Vagina (tissue), 2 donors: ENCODE results near the gene ACSS1. TPM values are rescaled to one million over a fixed set of nuclear protein-coding genes. Genes with fewer than 3 reads are reported as not detected.
A peak's percentile ranks its signal among the peaks of the same experiment; 100 is the strongest.

Source experiments
- DNase-seq, 2 donors: peaks; one replicate each; pipeline ENCODE4 v3.0.0-alpha.2; 2017; ENCODE audit errors: extremely low spot score in 2 of 2
- H3K27ac ChIP-seq: fragments of 200-600 bp; sonication (generic); one replicate; pipeline ENCODE4 v1.5.1; 2019
- H3K27me3 ChIP-seq: fragments of 200-600 bp; sonication (generic); one replicate; pipeline ENCODE4 v1.5.1; 2019
- H3K36me3 ChIP-seq, 2 donors: fragments of 200-600 bp; sonication (generic); one replicate each; pipeline ENCODE4 v1.5.1; 2017 to 2019
- H3K4me1 ChIP-seq: fragments of 200-600 bp; sonication (generic); one replicate; pipeline ENCODE4 v1.5.1; 2019
- H3K4me3 ChIP-seq, 2 donors: fragments of 200-600 bp; sonication (generic); 1 replicate in 1 of 2; 2 replicates in 1 of 2; pipeline ENCODE4 v1.5.1; 2016 to 2019
- H3K9me3 ChIP-seq: fragments of 200-600 bp; sonication (generic); one replicate; pipeline ENCODE4 v1.5.1; 2019
- POLR2A ChIP-seq, 2 donors: fragments of 450-650 bp; IDR thresholded peaks; one replicate each; pipeline ENCODE4 v1.6.1; 2017; ENCODE audit warnings: antibody characterized with exemption in 2 of 2, mild to moderate bottlenecking in 2 of 2, moderate library complexity in 2 of 2
- POLR2AphosphoS5 ChIP-seq, 2 donors: sonication (generic); formaldehyde crosslinking; IDR thresholded peaks; one replicate each; pipeline ENCODE4 v1.9.0; 2017; ENCODE audit warnings: antibody characterized with exemption in 2 of 2, mild to moderate bottlenecking in 2 of 2, low read depth in 1 of 2; ENCODE audit not compliant: insufficient read depth in 1 of 2
- intact Hi-C: fragments of 100-400 bp; cut with DNase I; formaldehyde crosslinking; loops from one replicate; pipeline ENCODE4 v1.15.1; 2023
- total RNA-seq: library from RNA; depleted of rRNA; stranded (reverse); fragments of >200 nt; gene quantifications from one replicate; pipeline ENCODE4 v1.2.3, GENCODE V29; 2016
- TF ChIP-seq, protein P1 (sequence below), 3 experiments: fragments of 450-650 bp in 2 of 3; fragments of 200-600 bp in 1 of 3; sonication (generic) in 1 of 3; IDR thresholded peaks; one replicate each; pipeline ENCODE4 v1.5.1; 2017 to 2019; ENCODE audit warnings: antibody characterized with exemption in 3 of 3, mild to moderate bottlenecking in 2 of 3, moderate library complexity in 2 of 3

The ACSS1 gene
- total RNA-seq, 1 donor from 2014 or later: 26.3 TPM

DNA sequence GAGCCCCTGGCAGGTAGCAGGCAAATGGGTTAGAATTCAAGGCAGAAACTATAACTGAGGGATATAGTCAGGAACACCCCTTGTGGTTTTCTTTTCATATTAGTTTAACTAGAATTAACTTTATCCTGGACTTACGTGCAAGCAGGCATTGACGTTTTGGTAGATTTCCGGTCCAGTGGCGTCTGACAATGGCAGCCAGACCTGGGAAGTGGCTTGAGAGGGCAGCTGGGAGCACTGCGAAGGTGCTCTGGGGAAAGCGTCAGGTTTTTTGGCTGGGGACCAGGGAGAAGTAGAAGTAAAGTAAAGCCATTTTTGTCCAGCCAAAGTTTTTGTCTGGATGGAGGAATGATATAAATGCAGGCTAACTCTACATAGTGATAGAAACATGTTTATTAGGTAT is 8.4 kb upstream of the ACSS1 start:
- H3K27ac ChIP-seq: no peak overlapping the region
- H3K27me3 ChIP-seq: no peaks in the 10 kb centered on the region
- H3K4me1 ChIP-seq: no peaks in the 10 kb centered on the region
- no peak for DNase-seq
- TF ChIP-seq POLR2AphosphoS5 (IDR thresholded peaks at IDR 0.05; ENCODE audit: insufficient read depth in 1 of 2, low read depth in 1 of 2) (no peak), POLR2A (IDR thresholded peaks at IDR 0.05) (no peak)
- TF ChIP-seq, protein P1, sequence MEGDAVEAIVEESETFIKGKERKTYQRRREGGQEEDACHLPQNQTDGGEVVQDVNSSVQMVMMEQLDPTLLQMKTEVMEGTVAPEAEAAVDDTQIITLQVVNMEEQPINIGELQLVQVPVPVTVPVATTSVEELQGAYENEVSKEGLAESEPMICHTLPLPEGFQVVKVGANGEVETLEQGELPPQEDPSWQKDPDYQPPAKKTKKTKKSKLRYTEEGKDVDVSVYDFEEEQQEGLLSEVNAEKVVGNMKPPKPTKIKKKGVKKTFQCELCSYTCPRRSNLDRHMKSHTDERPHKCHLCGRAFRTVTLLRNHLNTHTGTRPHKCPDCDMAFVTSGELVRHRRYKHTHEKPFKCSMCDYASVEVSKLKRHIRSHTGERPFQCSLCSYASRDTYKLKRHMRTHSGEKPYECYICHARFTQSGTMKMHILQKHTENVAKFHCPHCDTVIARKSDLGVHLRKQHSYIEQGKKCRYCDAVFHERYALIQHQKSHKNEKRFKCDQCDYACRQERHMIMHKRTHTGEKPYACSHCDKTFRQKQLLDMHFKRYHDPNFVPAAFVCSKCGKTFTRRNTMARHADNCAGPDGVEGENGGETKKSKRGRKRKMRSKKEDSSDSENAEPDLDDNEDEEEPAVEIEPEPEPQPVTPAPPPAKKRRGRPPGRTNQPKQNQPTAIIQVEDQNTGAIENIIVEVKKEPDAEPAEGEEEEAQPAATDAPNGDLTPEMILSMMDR (IDR thresholded peaks at IDR 0.05): no peak
- intact Hi-C loops: no loop called here
- no peaks in the 10 kb centered on the region for H3K9me3 ChIP-seq
- no peak overlapping the region for H3K4me3 ChIP-seq
- no peaks in the 10 kb centered on the region for H3K36me3 ChIP-seq

DNA sequence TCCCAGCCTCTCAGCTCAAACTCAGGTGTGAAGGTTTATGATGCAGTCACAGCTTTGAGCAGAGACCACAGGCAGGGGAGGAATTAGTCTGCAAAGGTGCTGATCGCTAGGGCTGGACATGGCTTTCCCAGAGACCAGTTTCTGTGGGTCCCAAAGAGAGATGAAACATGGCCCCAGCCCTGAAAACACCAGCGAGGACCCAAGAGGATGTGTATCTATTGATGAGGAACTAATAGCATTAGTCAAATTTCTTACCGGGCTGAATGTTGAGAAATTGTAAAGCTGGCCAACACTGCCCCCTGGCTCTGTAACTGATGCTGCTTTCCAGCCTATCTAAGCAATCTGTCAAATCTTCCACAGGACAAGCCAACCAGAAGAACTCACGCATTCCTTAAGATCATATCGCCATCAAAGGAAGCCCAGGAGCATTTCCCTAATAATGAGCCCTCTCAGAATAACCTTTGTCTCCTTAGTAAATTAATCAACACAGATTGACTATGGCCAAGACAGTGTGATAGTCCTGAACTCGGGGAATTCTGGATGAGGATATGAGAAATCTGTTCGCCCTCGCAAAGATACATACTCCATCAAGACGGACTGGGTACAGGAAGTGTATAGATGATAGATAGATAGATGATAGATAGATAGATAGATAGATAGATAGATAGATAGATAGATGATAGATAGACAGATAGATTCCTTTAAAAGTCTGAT is 7.8 kb upstream of the ACSS1 start:
- intact Hi-C loops: loop anchor here (2.0 kb wide), 1 partner anchor 71 kb away; no protein-coding TSS in a partner anchor
- H3K27me3 ChIP-seq: no peaks in the 10 kb centered on the region
- H3K9me3 ChIP-seq: no peaks in the 10 kb centered on the region
- DNase-seq: no peak
- no peak overlapping the region for H3K4me3 ChIP-seq
- H3K27ac ChIP-seq: no peak overlapping the region
- TF ChIP-seq, protein P1 (IDR thresholded peaks at IDR 0.05): peak; percentile 75 to 92 (median 82)
- no peak for TF ChIP-seq POLR2A (IDR thresholded peaks at IDR 0.05)
- peak in 1 of 2 donors; percentile 67 for TF ChIP-seq POLR2AphosphoS5 (IDR thresholded peaks at IDR 0.05; ENCODE audit: insufficient read depth in 1 of 2, low read depth in 1 of 2)
- no peaks in the 10 kb centered on the region for H3K4me1 ChIP-seq
- no peaks in the 10 kb centered on the region for H3K36me3 ChIP-seq

DNA sequence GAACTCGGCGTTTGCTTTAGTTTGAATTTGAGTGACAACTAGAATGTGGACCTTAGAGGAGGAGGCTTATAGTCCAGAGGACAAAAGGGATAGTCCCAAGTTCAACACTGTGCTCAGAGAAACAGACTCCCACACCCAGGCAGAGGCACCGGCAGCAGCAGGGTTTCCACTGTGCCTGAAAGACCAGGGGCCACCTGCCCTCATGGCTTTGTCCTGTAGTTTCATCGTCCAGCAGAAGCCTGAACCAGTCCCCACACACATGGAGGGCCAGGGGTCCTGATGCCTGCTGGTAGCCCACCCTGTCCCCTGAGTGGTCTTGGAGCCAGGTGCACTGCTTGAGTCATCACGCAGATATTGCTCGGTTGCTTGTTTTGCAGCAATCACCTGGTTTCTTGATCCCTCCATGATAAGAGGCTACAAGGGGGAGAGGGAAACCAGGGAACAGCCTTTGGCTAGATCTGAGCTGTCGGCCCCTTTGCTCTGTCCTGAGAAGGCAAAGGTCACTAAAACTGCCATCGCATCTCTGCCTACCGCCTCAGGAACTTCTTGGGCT is 7.2 kb upstream of the ACSS1 start:
- TF ChIP-seq POLR2AphosphoS5 (IDR thresholded peaks at IDR 0.05; ENCODE audit: insufficient read depth in 1 of 2, low read depth in 1 of 2) (no peak), POLR2A (IDR thresholded peaks at IDR 0.05) (no peak)
- TF ChIP-seq, protein P1 (IDR thresholded peaks at IDR 0.05): no peak

DNA sequence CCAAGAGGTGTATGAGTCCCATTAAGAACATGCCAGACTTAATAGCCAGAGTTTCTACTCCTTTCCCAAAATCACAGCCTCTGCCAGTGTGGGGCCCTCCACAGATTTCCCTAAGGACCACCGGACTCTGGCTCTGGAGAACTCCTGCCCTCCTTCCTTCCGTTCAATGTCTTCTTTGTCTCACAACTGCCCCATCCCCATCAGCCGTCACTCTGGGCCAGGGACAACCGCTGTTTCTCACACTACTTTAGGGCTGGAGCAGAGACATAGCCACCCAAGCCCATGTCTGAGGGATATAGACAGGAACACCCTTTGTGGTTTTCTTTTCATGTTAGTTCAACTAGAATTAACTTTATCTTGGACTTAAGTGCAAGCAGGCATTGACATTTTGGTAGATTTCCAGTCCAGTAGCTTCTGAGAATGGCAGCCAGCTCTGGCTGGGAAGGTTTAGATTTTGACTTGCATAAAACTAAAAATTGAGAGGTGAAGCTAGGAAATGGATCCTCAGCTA is 6.7 kb upstream of the ACSS1 start:
- Histone ChIP-seq H3K27me3 (no peaks in the 10 kb centered on the region), H3K4me1 (peaks cover 5% of the 10 kb centered on the region), H3K27ac (no peak overlapping the region), H3K36me3 (no peaks in the 10 kb centered on the region), H3K9me3 (no peaks in the 10 kb centered on the region), H3K4me3 (no peak overlapping the region)
- intact Hi-C loops: loop anchor here (2.0 kb wide), 1 partner anchor 70 kb away; no protein-coding TSS in a partner anchor
- no peak for DNase-seq
- TF ChIP-seq POLR2A (IDR thresholded peaks at IDR 0.05) (no peak), POLR2AphosphoS5 (IDR thresholded peaks at IDR 0.05; ENCODE audit: insufficient read depth in 1 of 2, low read depth in 1 of 2) (no peak)
- TF ChIP-seq, protein P1 (IDR thresholded peaks at IDR 0.05): no peak

More for the DNA sequence above, 7.2 kb upstream of the ACSS1 start:
- no peaks in the 10 kb centered on the region for H3K4me1 ChIP-seq
- no peak overlapping the region for H3K27ac ChIP-seq
- no peak for DNase-seq
- H3K9me3 ChIP-seq: no peaks in the 10 kb centered on the region
- no peak overlapping the region for H3K4me3 ChIP-seq
- H3K27me3 ChIP-seq: no peaks in the 10 kb centered on the region
- H3K36me3 ChIP-seq: no peaks in the 10 kb centered on the region
- intact Hi-C loops: loop anchor here (2.0 kb wide), 1 partner anchor 70 kb away; no protein-coding TSS in a partner anchor
